ENCODE data around the gene LCE2D. TPM values are rescaled to one million over a fixed set of nuclear protein-coding genes. Genes with fewer than 3 reads are reported as not detected.
"Not testable (repeated sequence)": the region's sequence is repeated elsewhere in the genome, so short reads cannot be mapped to it uniquely, and the experiment has no call there.

LCE2D gene
- polyA plus RNA-seq, 1 donor (not counting 4 experiments of a cell fraction or from before 2014, with no cell fraction given): not detected

DNA sequence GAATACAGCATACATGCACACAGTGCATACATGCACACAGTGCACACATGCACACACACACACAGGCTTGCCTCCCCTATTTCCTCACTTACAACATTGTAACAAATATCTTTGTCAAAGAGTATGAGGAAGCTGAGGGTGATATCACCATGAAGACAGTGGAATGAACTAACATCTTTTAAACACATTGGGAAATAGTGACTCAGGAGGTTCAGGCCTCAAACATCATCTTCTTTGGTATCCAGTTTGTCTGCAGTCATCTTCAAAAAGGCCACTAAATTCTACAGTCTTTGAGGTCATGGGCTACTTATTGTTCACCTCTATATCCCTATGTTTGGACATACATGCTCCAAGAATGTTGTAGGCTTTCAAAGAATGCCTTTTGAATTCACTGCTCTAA, 20.7 kb downstream of the LCE2D start:
- no peaks in the 10 kb centered on the region for H3K4me1 ChIP-seq (ENCODE audit: control insufficient read depth, extremely low read depth, insufficient read depth, low read length)
- no peaks in the 10 kb centered on the region for H3K9me1 ChIP-seq (ENCODE audit: control insufficient read depth, extremely low read depth, insufficient read depth, low read length)
- TF ChIP-seq EZH2 (IDR thresholded peaks at IDR 0.05; ENCODE audit: low read length): no peak
- TF ChIP-seq CTCF (optimal IDR thresholded peaks at IDR 0.05 in 1 of 3, IDR thresholded peaks at IDR 0.05 in 1 of 3, conservative IDR thresholded peaks at IDR 0.05 in 1 of 3; ENCODE audit: extremely low read depth in 1 of 3, insufficient read depth in 2 of 3, low read length in 3 of 3): no peak
- peaks cover 15% of the 10 kb centered on the region for H3K27me3 ChIP-seq (ENCODE audit: control insufficient read depth, extremely low read depth, insufficient read depth, low read length)
- no peak overlapping the region for H3K27ac ChIP-seq (ENCODE audit: control insufficient read depth, insufficient read depth, low read length)
- H3K36me3 ChIP-seq (ENCODE audit: control insufficient read depth in 2 of 2, extremely low read depth in 1 of 2, insufficient read depth in 2 of 2, low read length in 2 of 2): no peaks in the 10 kb centered on the region
- H3K4me3 ChIP-seq (ENCODE audit: control insufficient read depth in 2 of 3, extremely low read depth in 1 of 3, insufficient read depth in 2 of 3, low read depth in 1 of 3, low read length in 3 of 3): no peak overlapping the region
- dilution Hi-C loops (cut with MboI; ENCODE audit: extremely low pct_ligation_motif_present, low sequenced_read_pairs): no loop called here
- H3K4me2 ChIP-seq (ENCODE audit: control insufficient read depth, extremely low read depth, insufficient read depth, low read depth, low read length): no peak overlapping the region
- H4K20me1 ChIP-seq (ENCODE audit: control insufficient read depth, extremely low read depth, insufficient read depth, low read length): no peaks in the 10 kb centered on the region
- DNase-seq (ENCODE audit: low read depth, low spot score): no peak
- no peaks in the 10 kb centered on the region for H3K9me3 ChIP-seq (ENCODE audit: control insufficient read depth, low read depth, low read length)
- no peak overlapping the region for H3K9ac ChIP-seq (ENCODE audit: control insufficient read depth, extremely low read depth, insufficient read depth, low read length)
- no peak for FAIRE-seq
- H2AFZ ChIP-seq (ENCODE audit: control insufficient read depth, low read length): no peak overlapping the region
- H3K79me2 ChIP-seq (ENCODE audit: control insufficient read depth, insufficient read depth, low read length): no peaks in the 10 kb centered on the region

GRCh38 chr1:152685823-152686222, 22.6 kb downstream of the LCE2D start, which contains the start of gene LCE2B:
LCE2B (plus strand) TSS chr1:152686123; CDS start chr1:152686844, 721 bp downstream.
- H4K20me1 ChIP-seq (ENCODE audit: control insufficient read depth, extremely low read depth, insufficient read depth, low read length); DNase-seq (ENCODE audit: low read depth, low spot score); H3K9me3 ChIP-seq (ENCODE audit: control insufficient read depth, low read depth, low read length); H3K9me1 ChIP-seq (ENCODE audit: control insufficient read depth, extremely low read depth, insufficient read depth, low read length); H2AFZ ChIP-seq (ENCODE audit: control insufficient read depth, low read length); H3K36me3 ChIP-seq (ENCODE audit: control insufficient read depth in 2 of 2, extremely low read depth in 1 of 2, insufficient read depth in 2 of 2, low read length in 2 of 2); H3K4me3 ChIP-seq (ENCODE audit: control insufficient read depth in 2 of 3, extremely low read depth in 1 of 3, insufficient read depth in 2 of 3, low read depth in 1 of 3, low read length in 3 of 3); H3K27ac ChIP-seq (ENCODE audit: control insufficient read depth, insufficient read depth, low read length); H3K4me1 ChIP-seq (ENCODE audit: control insufficient read depth, extremely low read depth, insufficient read depth, low read length); H3K4me2 ChIP-seq (ENCODE audit: control insufficient read depth, extremely low read depth, insufficient read depth, low read depth, low read length); H3K9ac ChIP-seq (ENCODE audit: control insufficient read depth, extremely low read depth, insufficient read depth, low read length); H3K79me2 ChIP-seq (ENCODE audit: control insufficient read depth, insufficient read depth, low read length); dilution Hi-C loops (cut with MboI; ENCODE audit: extremely low pct_ligation_motif_present, low sequenced_read_pairs); H3K27me3 ChIP-seq (ENCODE audit: control insufficient read depth, extremely low read depth, insufficient read depth, low read length); FAIRE-seq: not testable (repeated sequence)

All from keratinocyte (primary cell).